Gastrocnemius medialis (tissue), 4 donors: ENCODE data around the gene WDR35. TPM values are rescaled to one million over a fixed set of nuclear protein-coding genes. Genes with fewer than 3 reads are reported as not detected.

Experiments
- ATAC-seq, 2 donors: fragments of 150-250 bp; one replicate each; pipeline ENCODE4 v1.9.1; 2016
- DNase-seq, 2 donors: peaks; one replicate each; pipeline ENCODE4 v3.0.0-alpha.2; 2019
- H3K27ac ChIP-seq, 4 donors: fragments of 200-600 bp; sonication (generic); 1 replicate in 1 of 4; 2 replicates in 3 of 4; pipeline ENCODE4 v1.5.1; 2016 to 2018; ENCODE audit warnings: mild to moderate bottlenecking in 2 of 4, moderate library complexity in 1 of 4
- H3K27me3 ChIP-seq, 3 donors: fragments of 200-600 bp; sonication (generic) in 2 of 3; 1 replicate in 1 of 3; 2 replicates in 2 of 3; pipeline versions ENCODE4 v1.5.1 to v1.6.0; 2016 to 2019; ENCODE audit warnings: mild to moderate bottlenecking in 1 of 3, moderate library complexity in 1 of 3
- H3K36me3 ChIP-seq, 2 donors: fragments of 200-600 bp; sonication (generic) in 1 of 2; one replicate each; pipeline ENCODE4 v1.5.1; 2017 to 2018
- H3K4me1 ChIP-seq, 2 donors: fragments of 200-600 bp; sonication (generic) in 1 of 2; one replicate each; pipeline ENCODE4 v1.5.1; 2016 to 2017; ENCODE audit warnings: mild to moderate bottlenecking in 2 of 2
- H3K4me3 ChIP-seq, 4 donors: fragments of 200-600 bp; sonication (generic) in 3 of 4; 1 replicate in 1 of 4; 2 replicates in 3 of 4; pipeline ENCODE4 v1.5.1; 2016 to 2019; ENCODE audit warnings: mild to moderate bottlenecking in 2 of 4
- H3K9me3 ChIP-seq, 3 donors: fragments of 200-600 bp; sonication (generic) in 2 of 3; 1 replicate in 1 of 3; 2 replicates in 2 of 3; pipeline ENCODE4 v1.5.1; 2016 to 2019
- CTCF ChIP-seq, 5 experiments: fragments of 450-650 bp in 3 of 5; fragments of 200-600 bp in 2 of 5; sonication (generic) in 2 of 5; IDR thresholded peaks in 4 of 5; conservative IDR thresholded peaks in 1 of 5; 1 replicate in 4 of 5; 2 replicates in 1 of 5; pipeline ENCODE4 v1.5.1; 2016 to 2019; ENCODE audit warnings: antibody characterized with exemption in 5 of 5, mild to moderate bottlenecking in 3 of 5, moderate library complexity in 3 of 5
- POLR2A ChIP-seq, 2 donors: fragments of 450-650 bp; IDR thresholded peaks; one replicate each; pipeline ENCODE4 v1.6.1; 2017; ENCODE audit warnings: antibody characterized with exemption in 2 of 2, mild to moderate bottlenecking in 2 of 2, moderate library complexity in 2 of 2
- in situ Hi-C, 4 donors: fragments of 200-750 bp; cut with MboI; loops; one replicate each; pipeline versions ENCODE4 v1.15.0 to v1.8.0; 2017; ENCODE audit warnings: low sequenced_read_pairs in 4 of 4
- intact Hi-C: fragments of 100-400 bp; cut with DNase I; formaldehyde crosslinking; loops from one replicate; pipeline ENCODE4 v1.15.1; 2023; ENCODE audit warnings: low total_unique reads
- total RNA-seq, 4 donors: library from RNA; depleted of rRNA; stranded (reverse); fragments of >200 nt; gene quantifications; one replicate each; pipeline versions ENCODE4 v1.1.0 to v1.2.3, GENCODE V29; 2016

Gene WDR35
- total RNA-seq, 4 donors from 2014 or later: 3.3 to 4.5 (median 3.7) TPM

- H3K27ac ChIP-seq: no peak overlapping the region
- ATAC-seq: no peak
- peaks cover 10 to 17% (median 17%) of the 10 kb centered on the region in 3 donors for H3K27me3 ChIP-seq
- no peak for TF ChIP-seq CTCF (IDR thresholded peaks at IDR 0.05 in 4 of 5, conservative IDR thresholded peaks at IDR 0.05 in 1 of 5)
- no peak for TF ChIP-seq POLR2A (IDR thresholded peaks at IDR 0.05)
- no peak overlapping the region for H3K4me3 ChIP-seq
- intact Hi-C loops: no loop called here
- no peak for DNase-seq
- in situ Hi-C loops: no loop called here
- no peaks in the 10 kb centered on the region for H3K36me3 ChIP-seq
- peaks cover 0 to 10% of the 10 kb centered on the region in 2 donors for H3K4me1 ChIP-seq
- H3K9me3 ChIP-seq: no peaks in the 10 kb centered on the region
Measured at GRCh38 chr2:20008703-20009102, 18.8 kb upstream of the WDR35 start.

- Histone ChIP-seq H3K36me3 (no peaks in the 10 kb centered on the region), H3K27me3 (peaks cover 7% of the 10 kb centered on the region in 3 donors), H3K9me3 (no peaks in the 10 kb centered on the region), H3K4me1 (no peaks in the 10 kb centered on the region), H3K4me3 (no peak overlapping the region), H3K27ac (no peak overlapping the region)
- ATAC-seq (no peak), DNase-seq (no peak)
- TF ChIP-seq POLR2A (IDR thresholded peaks at IDR 0.05): no peak
- TF ChIP-seq CTCF (IDR thresholded peaks at IDR 0.05 in 4 of 5, conservative IDR thresholded peaks at IDR 0.05 in 1 of 5): no peak
- in situ Hi-C loops (no loop called here), intact Hi-C loops (no loop called here)
Measured at GRCh38 chr2:20005891-20006470, 16.1 kb upstream of the WDR35 start.

GRCh38 chr2:20005067-20005627 lies 15.2 kb upstream of the WDR35 start:
- peaks cover 0 to 7% (median 0%) of the 10 kb centered on the region in 3 donors for H3K27me3 ChIP-seq
- DNase-seq: no peak
- TF ChIP-seq CTCF (IDR thresholded peaks at IDR 0.05 in 4 of 5, conservative IDR thresholded peaks at IDR 0.05 in 1 of 5) (no peak), POLR2A (IDR thresholded peaks at IDR 0.05) (no peak)
- in situ Hi-C loops: no loop called here
- H3K4me1 ChIP-seq: no peaks in the 10 kb centered on the region
- no peak overlapping the region for H3K27ac ChIP-seq
- H3K9me3 ChIP-seq: no peaks in the 10 kb centered on the region
- no peaks in the 10 kb centered on the region for H3K36me3 ChIP-seq
- intact Hi-C loops: no loop called here
- ATAC-seq: no peak
- H3K4me3 ChIP-seq: no peak overlapping the region

- ATAC-seq (no peak), DNase-seq (no peak)
- in situ Hi-C loops (no loop called here), intact Hi-C loops (no loop called here)
- H3K4me3 ChIP-seq: no peak overlapping the region
- TF ChIP-seq CTCF (IDR thresholded peaks at IDR 0.05 in 4 of 5, conservative IDR thresholded peaks at IDR 0.05 in 1 of 5) (no peak), POLR2A (IDR thresholded peaks at IDR 0.05) (no peak)
- H3K4me1 ChIP-seq: no peaks in the 10 kb centered on the region
- peaks cover 0 to 2% (median 0%) of the 10 kb centered on the region in 3 donors for H3K27me3 ChIP-seq
- H3K9me3 ChIP-seq: no peaks in the 10 kb centered on the region
- H3K36me3 ChIP-seq: no peaks in the 10 kb centered on the region
- H3K27ac ChIP-seq: no peak overlapping the region
Measured at GRCh38 chr2:20001361-20001863, 11.5 kb upstream of the WDR35 start.
